GM19351 (cell line): ENCODE measurements around the gene MCF2L2.
A peak's percentile ranks its signal among the peaks of the same experiment; 100 is the strongest.
"Not testable (repeated sequence)": the region's sequence is repeated elsewhere in the genome, so short reads cannot be mapped to it uniquely, and the experiment has no call there.

Source experiments
- ATAC-seq: cut with Tn5 transposase; IDR thresholded peaks from one replicate; pipeline ENCODE4 v1.9.1; 2021; ENCODE audit warnings: mild to moderate bottlenecking, moderate library complexity; ENCODE audit not compliant: unreplicated experiment

Gene MCF2L2

DNA sequence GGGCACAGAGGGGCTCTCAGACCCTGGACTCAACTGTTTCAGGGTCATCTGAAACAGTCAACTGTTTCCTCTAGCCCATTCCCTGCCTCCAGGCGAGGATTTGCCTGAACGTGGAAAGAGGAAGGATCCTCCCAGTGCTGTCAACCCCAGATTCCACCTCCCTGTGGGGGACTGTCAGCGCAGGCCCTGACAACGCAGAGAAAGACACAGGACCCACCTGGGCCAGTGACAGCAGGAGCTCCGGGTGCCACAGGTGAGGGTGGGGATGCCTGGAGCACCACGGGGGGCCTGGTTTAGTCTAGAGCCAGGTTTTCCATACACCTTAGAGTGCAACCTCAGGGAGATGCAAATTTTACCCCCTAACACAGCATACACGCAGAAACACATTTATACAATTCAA, 246.3 kb downstream of the MCF2L2 start:
- no peak for ATAC-seq

- no peak for ATAC-seq
Observed at GRCh38 chr3:183181606-183182005, 246.8 kb downstream of the MCF2L2 start.

- no peak for ATAC-seq
Observed at GRCh38 chr3:183180784-183181295, 247.6 kb downstream of the MCF2L2 start.

GRCh38 chr3:183180110-183180783, 248.2 kb downstream of the MCF2L2 start:
- no peak for ATAC-seq

- not testable (repeated sequence) for ATAC-seq
Observed at GRCh38 chr3:183179550-183179908, 248.9 kb downstream of the MCF2L2 start.

DNA sequence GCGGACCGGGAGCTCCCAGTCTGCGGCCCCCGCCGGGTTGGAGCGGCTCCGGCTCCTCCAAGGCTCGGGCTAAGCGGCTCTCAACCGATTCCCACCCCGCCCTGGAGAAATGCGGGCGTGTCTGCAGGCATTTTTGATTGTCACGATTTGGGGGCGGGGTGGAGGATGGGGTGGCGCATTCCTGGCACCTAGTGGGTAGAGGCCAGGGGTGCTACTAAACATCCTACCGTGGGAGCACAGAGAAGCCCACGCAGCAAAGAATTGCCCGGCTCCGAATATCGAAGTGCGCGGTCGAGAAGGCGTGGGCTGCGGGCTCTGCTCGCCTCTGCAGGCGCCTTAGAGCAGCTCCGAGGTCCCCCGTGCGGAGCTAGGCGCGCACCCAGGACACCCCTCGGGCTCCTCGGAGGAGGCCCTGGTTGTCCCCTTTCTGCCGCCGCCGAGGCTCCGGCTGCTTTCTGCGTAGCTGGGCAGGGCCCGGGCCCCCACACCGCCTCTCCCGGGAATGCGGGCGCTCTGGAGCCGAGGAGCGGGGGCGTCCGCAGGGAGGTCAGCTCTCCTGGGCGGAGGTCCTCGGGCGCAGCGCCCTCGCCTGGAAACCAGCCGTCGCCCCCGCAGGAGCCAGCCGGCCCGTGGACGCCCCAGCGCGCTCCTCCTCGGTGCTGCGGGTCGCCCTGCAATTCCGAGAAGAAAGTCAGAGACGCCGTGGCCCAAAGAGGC, 249.4 kb downstream of the MCF2L2 start:
- ATAC-seq: peak; percentile 72

GRCh38 chr3:183178512-183178832, 249.9 kb downstream of the MCF2L2 start:
- no peak for ATAC-seq

GRCh38 chr3:183172051-183172639, 256.3 kb downstream of the MCF2L2 start:
- ATAC-seq: no peak

- ATAC-seq: not testable (repeated sequence)
Observed at GRCh38 chr3:183167975-183168374, 260.4 kb downstream of the MCF2L2 start.

DNA sequence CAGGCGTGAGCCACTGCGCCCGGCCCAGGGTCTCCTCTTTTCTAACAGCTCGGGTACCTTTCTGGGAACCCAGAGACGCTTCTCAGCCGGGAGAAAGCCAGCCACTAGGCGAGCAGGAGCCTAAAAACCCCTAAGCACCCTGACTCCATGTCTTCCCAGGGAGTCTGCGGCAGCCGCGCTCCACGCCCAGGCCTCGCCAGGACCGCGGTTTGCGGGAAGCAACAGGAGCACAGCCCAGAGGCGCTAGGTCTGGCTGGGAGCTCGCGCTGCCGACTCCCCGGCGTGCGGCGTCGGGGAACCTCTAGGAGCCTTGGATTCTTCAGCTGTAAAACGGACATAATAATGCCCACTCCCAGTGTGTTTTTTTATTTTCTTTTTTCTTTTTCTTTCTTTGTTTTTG, 264.9 kb downstream of the MCF2L2 start:
- ATAC-seq: no peak

DNA sequence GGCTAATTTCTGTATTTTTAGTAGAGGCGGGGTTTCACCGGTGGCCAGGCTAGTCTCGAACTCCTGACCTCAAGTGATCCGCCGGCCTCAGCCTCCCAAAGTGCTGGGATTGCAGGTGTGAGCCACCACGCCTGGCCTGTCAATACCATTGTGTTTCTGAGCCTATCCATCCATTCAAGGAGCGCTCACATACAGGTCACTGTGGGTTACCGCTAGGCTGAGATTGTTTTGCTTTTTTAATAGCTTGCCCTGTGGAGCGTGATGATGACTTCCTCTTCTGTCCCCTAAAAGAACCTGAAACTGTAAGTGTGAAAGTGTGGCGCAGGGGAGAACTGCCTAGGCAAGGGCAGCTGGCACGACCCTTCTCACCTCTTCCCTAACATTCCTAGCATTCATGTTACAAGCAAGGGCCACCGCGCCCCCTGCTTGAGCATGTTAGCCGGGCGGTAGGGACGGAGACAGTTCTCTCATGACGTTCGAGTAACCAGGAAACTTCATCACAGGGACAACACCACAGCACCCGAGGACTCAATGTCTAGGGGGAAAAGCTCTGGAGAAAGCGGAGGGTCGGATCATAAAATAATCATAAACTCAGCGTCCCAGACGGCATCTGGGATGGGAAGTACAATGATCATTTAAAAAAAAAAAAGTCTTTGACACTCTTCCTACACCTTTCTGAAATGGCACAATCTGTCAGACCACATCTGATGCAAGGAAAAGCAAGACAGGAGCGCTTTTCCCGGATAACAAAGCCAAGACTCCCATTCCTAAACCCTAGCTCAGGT, 266.7 kb downstream of the MCF2L2 start:
- peak; percentile 64 for ATAC-seq

DNA sequence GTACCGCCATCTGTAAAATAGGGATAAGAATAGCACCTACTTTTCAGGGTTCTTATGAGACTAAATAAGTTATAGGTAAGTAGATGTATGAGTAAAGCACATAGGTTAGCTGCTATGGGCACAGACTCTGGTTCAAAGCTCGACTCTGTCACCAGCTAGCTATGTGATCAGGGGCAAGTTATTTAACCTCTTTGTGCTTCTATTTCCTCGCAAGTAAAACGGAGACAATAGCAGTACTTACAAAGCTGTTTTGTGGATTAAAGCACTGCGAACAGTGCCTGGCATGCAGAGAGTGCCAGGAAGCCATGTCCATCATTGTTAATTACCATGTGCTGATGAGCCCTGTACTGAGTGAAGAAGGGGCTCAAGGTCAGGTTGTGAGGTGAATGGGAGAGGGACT, 267.8 kb downstream of the MCF2L2 start:
- no peak for ATAC-seq

GRCh38 chr3:183159333-183159732, 269.1 kb downstream of the MCF2L2 start:
- no peak for ATAC-seq

DNA sequence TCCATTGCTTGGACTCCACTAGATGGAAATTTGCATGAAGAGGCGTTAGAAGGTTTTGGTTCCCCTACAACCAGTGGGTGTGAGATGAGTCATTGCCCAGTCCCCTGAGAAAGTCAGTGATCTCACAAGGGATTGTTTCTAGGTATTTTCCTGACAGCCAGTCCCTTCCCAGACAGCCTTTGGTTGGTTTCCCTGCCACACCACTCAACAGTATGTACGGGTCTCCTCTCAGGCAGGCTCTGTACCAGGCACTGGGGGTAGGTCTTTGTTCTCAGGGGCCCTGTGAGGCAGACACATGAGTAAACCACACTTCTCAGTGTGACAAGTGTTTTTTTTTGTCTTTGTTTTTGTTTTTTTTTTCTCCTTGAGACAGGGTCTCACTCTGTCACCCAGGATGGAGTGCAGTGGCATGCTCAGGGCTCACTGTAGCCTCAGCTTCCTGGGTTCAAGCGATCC, 269.8 kb downstream of the MCF2L2 start:
- ATAC-seq: peak; percentile 62

DNA sequence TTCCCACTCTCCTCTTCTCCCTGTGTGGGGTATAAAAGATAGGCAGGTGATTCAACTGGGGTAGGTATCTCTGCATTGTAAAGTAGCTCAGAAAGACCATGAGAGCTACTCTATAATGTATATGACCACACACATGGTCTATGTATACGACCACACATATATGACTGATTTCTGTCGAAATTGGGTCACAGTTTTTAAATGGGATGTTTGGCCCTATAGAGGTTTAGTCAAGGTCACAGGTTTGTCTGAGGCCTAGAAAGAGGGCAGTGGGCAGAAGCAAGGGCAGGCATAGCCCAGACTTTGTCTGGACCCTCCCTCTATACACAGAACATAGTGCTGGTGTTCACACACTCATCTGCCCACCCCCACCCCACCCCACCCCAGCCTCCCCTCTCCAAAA, 270.3 kb downstream of the MCF2L2 start:
- ATAC-seq: peak; percentile 40

DNA sequence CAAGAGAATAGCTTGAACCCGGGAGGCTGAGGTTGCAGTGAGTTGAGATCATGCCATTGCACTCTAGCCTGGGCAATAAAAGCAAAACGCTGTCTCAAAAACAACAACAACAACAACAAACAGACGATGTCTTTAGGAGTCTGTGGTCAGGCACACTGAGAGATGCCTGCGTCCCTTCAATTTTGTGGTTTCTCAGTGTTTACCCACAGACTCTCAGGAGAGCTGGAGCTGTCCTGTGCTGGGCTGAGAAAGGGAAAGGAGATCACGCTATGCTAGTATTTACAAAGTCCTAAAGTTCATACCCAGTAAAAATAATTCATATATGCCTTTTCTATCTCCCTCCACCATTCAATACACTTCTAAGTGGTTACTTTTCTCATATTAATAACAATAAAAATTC, 272.2 kb downstream of the MCF2L2 start:
- no peak for ATAC-seq

DNA sequence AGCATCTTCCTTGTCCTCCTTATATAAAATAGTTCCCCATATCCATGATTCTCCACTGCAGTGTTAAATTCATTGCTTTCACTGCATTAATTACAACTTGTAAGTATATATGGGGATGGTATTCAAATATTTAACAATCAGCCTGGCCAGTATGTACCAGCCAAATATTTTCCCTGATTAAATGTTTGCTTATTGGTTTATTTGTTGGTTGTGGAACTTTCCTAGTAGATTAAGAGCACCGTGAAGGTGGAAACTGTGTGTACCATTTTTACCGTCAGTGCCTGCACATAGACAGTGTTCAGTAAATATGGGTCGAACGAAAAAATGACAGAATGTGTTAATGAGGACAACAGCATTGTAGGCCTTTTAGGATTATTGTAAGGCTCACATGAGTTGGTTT, 272.9 kb downstream of the MCF2L2 start:
- ATAC-seq: no peak

- ATAC-seq: no peak
Observed at GRCh38 chr3:183153210-183153950, 275.0 kb downstream of the MCF2L2 start.

DNA sequence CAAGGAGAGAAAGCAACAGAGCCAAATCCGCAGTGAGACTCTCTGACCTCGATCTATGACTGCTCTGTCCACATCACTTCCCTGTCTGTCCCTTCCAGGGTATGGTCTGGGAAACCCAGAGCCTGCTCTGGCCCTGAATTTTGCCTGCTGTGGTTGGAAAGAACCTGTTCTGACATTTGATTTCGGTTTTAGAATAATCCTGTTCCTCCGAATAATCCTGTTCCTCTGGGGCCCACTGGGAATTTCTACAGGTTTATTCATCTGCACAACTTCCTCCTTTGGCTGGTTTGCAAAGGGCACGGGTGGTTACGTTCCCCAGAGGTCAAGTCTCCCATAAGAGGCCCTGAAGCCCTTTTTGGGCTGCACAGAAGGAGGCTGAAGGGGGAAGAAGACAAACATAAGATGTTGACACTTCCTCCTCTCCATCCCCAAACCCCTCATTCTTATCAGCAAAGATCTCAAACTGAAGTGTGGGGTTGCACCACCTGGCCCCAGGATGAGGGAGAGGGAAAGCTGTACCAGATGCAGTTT, 276.5 kb downstream of the MCF2L2 start:
- no peak for ATAC-seq

DNA sequence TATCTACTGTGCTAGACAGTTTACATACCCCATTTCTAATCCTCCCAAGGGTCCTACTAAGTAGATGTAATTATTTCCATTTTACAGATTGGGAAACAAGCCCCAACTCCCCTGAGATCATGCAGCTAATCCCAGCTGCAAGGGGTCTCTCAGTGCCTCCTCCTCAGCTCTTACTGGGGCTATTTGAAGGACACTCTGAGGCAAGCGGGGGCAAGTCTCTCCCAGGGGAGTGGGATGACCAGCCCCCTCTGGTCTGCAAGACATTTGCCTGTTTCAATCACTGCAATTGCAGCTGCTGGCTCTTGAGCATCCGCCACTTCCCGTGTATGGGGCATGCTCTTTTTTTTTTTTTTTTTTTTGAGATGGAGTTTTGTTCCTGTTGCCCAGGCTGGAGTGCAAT, 277.3 kb downstream of the MCF2L2 start:
- ATAC-seq: no peak
